DLD1 (cell line): ENCODE data around the gene LIPC.

Experiments used
- in situ Hi-C: cut with HindIII; loops from 2 replicates; pipeline ENCODE4 v1.10.0; 2017; ENCODE audit warnings: low sequenced_read_pairs

LIPC gene

GRCh38 chr15:58431221-58432149 is at the start of gene LIPC:
Gene LIPC (plus strand): TSS chr15:58431991. CDS start chr15:58432033, 42 bp downstream.
- in situ Hi-C loops = no loop called here

DNA sequence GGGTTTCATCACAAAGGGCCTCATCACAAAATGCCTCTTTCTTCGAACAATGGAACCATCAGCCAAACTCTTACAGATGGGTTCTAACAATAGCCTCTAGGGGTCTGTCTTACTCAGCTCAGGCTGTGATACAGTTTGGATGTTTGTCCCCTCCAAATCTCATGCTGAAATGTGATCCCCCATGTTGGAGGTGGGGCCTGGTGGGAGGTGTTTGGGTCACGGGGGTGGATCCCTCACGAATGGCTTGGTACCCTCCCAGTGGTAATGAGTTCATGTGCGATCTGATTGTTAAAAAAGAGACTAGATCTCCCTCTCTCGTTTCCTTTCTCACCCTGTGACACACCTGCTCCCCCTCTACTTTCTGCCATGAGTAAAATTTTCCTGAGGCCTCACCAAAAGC is 47.9 kb upstream of the LIPC start:
- in situ Hi-C loops = no loop called here

DNA sequence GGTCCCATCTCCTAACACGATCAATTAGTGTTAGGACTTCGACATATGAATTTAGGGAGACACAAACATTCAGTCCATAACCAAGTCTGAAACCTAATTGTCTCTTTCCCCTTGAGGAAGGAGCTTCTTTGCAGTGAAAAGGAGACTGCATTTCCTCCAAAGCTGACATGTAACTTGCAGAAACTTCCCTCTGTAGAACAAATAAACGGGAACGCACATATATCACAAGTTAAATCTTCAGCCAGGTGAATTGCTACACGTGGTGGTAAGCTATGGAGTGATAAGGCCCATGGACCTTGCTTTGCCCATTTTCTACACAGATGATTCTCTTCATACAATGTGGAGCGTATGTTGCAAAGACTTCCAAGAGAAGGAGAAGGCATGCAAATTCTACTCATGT is 47.1 kb upstream of the LIPC start:
- in situ Hi-C loops = no loop called here

GRCh38 chr15:58386081-58386480 is 45.7 kb upstream of the LIPC start:
- in situ Hi-C loops = no loop called here

DNA sequence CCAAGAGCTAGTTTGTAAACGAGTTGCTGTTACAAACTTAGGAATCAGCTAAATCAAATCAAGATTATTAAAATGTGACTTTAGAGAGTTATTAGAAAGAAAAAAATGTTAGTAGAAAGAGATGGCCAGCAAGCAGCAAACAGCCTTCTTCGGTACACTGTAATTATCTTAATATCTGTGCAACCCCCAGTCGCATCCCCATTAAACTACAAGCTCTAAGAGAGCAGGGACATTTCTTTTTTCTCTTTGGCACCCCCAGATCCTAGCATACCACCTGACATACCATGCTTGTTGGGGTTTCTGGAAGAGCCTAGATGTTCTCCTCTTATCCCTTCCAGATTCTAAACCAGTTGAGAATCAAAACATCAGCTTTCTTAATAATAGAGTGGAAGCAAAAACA is 45.1 kb upstream of the LIPC start:
- in situ Hi-C loops = no loop called here

- in situ Hi-C loops = no loop called here
Observed at GRCh38 chr15:58387130-58387529, 44.7 kb upstream of the LIPC start.

- in situ Hi-C loops = no loop called here
Observed at GRCh38 chr15:58388211-58388610, 43.6 kb upstream of the LIPC start.

GRCh38 chr15:58390118-58390517 is 41.7 kb upstream of the LIPC start:
- in situ Hi-C loops = no loop called here

GRCh38 chr15:58390655-58391054 is 41.1 kb upstream of the LIPC start:
- in situ Hi-C loops = no loop called here

DNA sequence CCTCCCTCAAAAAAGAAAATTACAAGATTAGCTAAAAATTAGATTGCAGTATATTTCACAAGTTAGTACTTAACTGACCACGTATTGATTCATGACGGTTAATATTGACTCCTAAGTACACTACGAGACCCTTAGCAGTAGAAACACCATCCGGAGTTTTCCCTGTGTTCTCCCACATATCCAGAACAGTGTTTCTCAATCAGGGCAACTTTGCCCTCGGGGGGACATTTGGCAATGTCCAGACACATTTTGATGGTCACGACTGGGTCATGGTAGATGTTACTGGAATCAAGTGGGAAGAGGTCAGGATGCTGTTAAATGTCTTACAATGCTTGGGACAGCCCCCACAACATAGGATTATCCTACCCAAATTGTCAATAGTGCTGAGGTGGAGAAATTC is 40.7 kb upstream of the LIPC start:
- in situ Hi-C loops = no loop called here

DNA sequence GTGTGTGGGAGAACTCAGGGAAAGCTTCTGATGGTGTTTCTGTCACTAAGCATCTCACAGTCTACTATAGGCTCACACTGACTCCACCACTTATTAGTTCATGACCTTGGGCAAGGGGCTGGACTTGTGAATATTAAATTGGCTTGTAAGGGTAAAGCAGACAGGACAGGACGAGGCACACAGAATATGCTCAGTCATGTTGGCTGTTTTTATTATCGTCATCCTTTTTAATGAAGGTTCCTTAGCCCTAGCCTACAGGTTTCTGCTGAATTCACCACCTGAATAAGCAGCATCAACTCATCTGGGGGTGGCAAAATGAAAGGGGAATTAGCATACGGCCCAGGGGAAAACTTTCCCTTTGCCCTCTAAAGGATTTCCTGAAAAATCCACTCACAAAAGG is 39.6 kb upstream of the LIPC start:
- in situ Hi-C loops = no loop called here

DNA sequence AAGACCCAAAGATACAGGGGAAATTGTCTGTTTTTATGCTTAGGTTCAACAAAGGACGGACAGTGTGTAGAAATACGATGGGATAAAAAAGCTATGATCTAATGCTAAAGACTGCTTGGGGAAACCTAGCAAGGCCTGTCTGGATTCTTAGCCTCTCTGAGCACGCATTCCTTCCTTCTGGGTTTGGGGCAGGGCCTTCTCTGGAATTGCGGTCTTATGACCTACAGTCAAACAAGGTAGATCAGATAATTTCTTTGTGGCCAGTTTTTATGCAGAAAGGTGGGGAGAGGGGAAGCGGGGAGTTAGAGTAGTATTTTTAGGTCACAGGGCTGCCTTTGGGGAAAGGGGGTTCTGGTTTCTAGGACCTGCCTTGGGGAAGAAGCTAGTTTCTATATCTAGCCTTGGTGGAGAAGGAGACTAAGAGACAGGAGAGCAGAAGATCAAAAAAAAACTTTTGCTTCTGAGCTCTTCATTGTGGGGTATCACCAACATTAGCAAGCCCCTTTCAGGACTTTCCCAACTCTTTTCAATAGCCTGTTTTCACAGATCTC is 39.1 kb upstream of the LIPC start:
- in situ Hi-C loops = no loop called here

GRCh38 chr15:58393241-58393662 is 38.5 kb upstream of the LIPC start:
- in situ Hi-C loops = no loop called here

GRCh38 chr15:58396181-58396580 is 35.6 kb upstream of the LIPC start:
- in situ Hi-C loops = no loop called here

GRCh38 chr15:58398071-58398470 is 33.7 kb upstream of the LIPC start:
- in situ Hi-C loops = no loop called here

- in situ Hi-C loops = no loop called here
Observed at GRCh38 chr15:58398643-58399042, 33.1 kb upstream of the LIPC start.

DNA sequence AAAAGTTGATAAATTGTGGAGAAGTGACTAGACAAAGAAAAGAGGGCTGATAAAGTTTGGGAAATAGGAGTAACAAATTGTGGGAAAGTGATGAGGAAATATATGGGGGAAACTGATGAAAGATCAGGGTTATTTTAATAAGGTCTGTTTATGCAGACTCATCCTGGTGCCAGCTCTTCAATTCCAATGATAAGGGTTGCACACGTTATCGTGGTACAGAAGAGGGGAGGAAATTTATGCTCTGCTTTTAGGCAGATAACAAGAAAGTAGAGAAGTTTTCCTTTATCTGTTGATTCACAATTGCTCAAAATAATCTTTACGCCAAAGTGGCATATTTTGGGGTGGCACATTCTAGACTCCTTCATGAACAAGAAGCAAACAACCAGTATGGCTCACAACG is 32.1 kb upstream of the LIPC start:
- in situ Hi-C loops = no loop called here

- in situ Hi-C loops = no loop called here
Observed at GRCh38 chr15:58401276-58401675, 30.5 kb upstream of the LIPC start.

DNA sequence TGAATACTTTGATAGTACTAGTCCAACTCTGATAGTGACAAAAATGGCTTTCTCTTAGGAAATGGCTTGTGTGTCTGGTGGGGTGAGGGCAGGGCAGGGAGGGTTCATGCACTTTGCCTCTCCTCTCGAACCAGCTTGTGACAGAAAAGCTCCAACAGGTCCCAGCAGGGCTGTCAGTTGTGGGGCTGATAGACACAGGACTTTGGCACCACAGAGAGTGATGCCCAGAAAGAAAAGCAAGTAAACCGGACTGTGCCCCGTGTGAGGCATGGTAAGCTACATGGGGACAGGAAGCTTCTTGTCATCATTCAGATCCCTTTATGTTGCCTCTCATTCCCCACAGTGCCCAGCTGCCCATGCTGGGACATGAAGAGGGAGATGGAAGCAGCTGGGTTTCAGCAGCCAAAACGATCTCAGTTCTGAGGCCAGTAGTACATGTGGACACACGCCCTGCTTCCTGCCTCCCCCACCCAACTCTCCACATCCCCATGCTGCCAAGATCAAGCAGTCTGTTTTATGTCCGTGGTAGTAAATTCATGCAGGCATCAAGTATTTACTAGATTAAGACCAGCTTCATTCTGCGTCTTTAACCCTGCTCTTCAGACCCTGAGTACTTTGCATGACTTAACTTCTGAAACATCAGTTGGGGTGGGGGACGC is 29.7 kb upstream of the LIPC start:
- in situ Hi-C loops = no loop called here

- in situ Hi-C loops = no loop called here
Observed at GRCh38 chr15:58403581-58403980, 28.2 kb upstream of the LIPC start.

GRCh38 chr15:58404020-58404419 is 27.8 kb upstream of the LIPC start:
- in situ Hi-C loops = no loop called here

GRCh38 chr15:58404722-58405121 is 27.1 kb upstream of the LIPC start:
- in situ Hi-C loops = no loop called here
